ENCODE results near the gene RASGRF2.

- TF ChIP-seq CTCF (IDR thresholded peaks at IDR 0.05; ENCODE audit: insufficient read depth, low read length) (no peak), POLR2AphosphoS5 (IDR thresholded peaks at IDR 0.05; ENCODE audit: low read depth) (no peak), SPI1 (IDR thresholded peaks at IDR 0.05; ENCODE audit: borderline replicate concordance, low read depth) (no peak), REST (IDR thresholded peaks at IDR 0.05; ENCODE audit: insufficient replicate concordance, low read depth) (no peak)
Measured at GRCh38 chr5:81235287-81236072, 275.3 kb downstream of the RASGRF2 start.
